SIG-M5 treated with dmso at 0.1 percent for 504 hours (cell line): ENCODE results near the gene ATF6.

ENCODE experiments used
- DNase-seq: peaks from one replicate; lab custom pipeline; 2025; ENCODE audit not compliant: unreplicated experiment; lab: John Stamatoyannopoulos, UW

The ATF6 gene

GRCh38 chr1:161956097-161956496 is 190.0 kb downstream of the ATF6 start:
- no peak for DNase-seq

DNA sequence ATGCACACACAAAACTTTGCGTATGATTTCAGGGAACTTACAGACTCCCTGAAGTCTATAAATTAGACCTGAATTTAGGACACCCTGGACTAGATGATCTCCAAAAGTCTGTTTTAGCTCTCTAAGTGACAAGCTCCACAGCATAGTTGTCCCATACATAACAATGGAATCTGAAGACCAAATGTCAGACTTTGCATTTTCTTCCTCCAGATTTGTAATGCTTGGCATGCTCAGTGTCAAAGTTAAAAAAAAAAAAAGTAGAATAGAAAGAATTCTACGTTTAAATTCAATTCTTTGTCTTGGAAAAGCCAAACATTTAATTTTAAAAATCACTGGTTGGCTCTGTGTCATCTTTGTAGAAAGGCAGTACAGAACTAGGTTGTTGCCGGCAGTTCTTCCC is 190.8 kb downstream of the ATF6 start:
- no peak for DNase-seq

DNA sequence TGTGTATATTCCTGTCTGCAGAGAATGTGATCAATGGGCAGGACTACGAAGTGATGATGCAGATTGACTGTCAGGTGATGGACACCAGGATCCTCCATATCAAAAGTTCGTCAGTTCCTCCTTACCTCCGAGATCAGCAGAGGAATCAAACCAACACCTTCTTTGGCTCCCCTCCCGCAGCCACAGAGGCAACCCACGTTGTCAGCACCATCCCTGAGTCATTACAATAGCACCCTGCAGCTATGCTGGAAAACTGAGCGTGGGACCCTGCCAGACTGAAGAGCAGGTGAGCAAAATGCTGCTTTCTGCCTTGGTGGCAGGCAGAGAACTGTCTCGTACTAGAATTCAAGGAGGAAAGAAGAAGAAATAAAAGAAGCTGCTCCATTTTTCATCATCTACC is 192.3 kb downstream of the ATF6 start:
- no peak for DNase-seq

GRCh38 chr1:161962091-161962887 is 196.2 kb downstream of the ATF6 start:
- no peak for DNase-seq

DNA sequence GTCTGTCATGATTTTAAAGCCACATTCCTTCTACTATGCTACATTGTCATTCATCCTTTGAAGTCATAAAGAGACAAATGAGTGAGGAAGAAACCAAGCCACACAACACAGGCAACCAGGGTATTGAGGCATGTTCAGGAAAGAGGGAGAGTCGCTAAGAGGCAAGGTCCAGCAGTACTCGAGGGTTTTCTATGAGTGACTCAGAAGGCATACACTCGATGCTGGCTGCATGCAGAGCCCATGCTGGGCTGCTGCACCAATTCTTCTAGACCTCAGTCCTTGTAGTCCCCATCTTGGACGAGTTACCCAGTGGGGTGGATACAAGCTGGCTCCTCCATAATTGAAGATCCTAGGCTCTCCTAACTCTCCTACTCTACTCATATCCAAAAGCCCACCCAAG is 199.9 kb downstream of the ATF6 start:
- DNase-seq = no peak

DNA sequence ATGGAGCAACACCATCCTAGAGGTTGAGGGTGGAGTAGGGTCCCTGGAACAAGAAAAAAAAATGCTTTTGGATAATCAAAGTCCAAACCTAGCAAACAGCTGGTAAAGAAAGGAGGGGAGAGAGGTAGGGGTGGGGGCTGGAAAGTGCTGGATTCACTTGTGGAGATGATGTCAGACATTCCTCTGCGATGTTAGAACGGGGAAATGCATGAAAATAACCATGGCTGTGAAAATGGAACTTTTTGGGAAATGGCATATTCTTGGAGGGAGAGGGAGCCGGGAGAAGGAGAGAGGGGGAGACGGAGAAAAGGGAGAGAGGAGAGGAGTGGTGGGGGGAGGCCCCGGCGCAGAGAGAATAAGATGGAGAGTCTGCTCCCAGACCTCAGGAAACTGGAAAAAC is 203.9 kb downstream of the ATF6 start:
- no peak for DNase-seq

DNA sequence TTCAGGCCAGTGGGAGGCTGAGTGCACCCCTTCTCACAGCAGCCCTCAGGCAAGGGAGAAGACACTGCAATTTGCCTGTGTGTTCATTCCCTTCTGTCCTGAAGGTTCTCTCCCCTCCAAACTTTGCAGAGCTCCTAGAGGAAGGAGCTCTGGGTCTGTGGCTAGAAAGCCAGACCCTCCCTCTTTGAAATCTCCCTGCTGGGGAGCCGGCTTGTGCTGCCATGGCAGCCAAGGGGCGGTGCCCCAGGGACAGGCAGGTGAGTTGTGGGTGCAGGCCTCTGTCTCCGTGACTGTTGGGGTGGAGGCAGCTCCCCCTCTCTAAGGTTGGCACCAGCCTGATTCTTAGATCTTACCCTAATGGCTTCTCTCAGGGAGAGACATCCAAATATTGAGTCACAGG is 204.5 kb downstream of the ATF6 start:
- DNase-seq = no peak

- no peak for DNase-seq
These were observed 206.7 kb downstream of the ATF6 start for GRCh38 chr1:161972828-161973227.

DNA sequence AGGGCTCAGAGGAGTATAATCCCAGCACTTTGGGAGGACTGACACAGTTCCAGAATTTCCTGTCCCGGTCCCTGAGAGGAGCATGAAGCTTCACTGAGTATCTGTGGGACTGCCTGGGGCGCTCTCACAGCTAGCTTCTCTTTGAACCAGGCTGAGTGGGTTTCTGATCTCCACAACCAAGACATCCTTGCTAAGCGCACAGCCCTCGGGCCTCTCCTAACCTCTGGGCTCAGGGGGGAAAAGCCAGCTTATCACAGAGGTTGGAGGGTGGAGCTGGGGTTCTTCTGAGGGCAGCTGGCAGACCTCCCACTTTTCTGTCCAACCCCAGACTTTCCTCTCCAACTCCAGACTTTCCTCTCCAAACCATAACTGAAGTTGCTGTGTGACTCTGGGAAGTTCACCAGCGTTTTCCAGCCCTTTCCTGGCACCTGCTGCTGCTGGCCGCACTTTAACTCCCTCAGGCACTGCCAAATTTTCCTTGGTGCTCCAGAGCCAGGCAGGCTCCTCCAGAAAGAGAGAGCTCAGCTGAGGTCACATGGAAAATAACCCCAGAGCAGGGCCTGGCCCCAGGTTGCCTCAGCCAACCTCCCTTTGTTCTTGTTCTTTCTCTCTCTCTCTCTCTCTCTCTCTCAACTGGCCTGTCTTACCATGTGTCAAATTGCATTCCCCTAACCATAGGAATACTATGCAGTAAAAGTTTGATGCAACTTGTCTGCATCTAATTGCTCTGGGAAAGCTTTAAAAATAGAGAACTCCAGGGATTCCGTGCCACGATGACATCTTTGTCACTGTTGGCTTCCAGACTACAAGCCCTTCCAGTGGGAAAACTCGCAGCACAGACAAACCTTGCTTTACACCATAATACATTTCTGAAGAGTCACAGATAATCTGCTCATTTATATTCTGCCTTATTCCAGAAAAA is 208.1 kb downstream of the ATF6 start:
- DNase-seq = no peak

- DNase-seq = no peak
These were observed 212.1 kb downstream of the ATF6 start for GRCh38 chr1:161978011-161978790.

DNA sequence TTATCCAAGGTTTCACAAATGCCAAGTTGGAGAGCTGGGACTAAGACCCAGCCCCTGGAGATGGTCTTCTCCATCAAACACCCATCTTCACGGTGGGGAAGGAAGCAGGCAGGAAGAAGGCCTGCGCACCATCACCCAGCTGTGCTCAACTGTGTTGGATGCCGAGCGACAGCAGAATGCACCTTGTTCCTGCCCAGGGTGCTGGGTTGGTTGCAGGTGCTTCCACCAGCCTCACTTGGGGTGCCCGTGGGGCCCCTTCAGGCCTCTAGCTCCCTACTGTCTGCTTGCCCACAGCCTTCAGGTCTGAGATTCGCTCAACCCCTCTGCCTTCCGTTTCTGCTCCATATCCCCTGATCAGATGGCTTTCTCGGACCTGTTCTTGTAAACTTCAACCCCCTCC is 215.0 kb downstream of the ATF6 start:
- no peak for DNase-seq

DNA sequence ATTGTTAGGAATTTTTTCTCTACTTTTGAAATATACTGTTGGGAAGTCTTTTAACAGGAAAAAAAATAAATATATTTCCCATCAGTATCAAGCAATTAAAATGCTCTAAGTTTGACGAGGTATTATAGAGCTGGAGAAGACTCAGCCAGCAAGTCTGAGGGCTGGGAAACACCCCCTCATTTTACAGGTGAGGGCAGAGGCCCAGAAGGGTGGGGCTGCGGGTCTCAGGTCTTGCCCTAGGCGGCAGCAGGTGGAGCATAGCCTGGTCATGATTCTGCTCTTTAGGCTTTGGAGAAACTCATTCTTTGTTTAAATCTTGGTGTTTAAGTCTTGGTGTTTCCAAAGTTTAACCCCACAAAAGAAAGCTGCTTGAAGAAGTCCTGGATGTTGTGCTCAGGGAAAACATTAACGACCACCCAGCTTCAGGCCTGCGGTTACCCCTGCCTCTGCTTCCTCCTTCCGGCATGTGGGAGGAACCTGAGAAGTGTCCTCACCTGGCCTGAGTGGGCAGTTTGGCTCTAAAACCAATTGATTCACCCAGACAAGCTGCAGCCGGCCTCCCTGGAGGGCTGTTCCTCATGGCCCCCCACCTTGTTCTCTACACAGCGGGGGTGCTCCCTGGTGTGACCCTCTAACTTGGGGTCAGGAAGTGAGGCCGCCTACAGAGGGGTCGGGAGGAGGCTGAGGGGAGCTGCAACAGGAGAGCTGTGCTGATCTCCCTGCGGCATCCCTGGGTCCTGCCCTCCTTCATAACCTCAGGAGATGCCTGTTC is 215.8 kb downstream of the ATF6 start:
- no peak for DNase-seq

DNA sequence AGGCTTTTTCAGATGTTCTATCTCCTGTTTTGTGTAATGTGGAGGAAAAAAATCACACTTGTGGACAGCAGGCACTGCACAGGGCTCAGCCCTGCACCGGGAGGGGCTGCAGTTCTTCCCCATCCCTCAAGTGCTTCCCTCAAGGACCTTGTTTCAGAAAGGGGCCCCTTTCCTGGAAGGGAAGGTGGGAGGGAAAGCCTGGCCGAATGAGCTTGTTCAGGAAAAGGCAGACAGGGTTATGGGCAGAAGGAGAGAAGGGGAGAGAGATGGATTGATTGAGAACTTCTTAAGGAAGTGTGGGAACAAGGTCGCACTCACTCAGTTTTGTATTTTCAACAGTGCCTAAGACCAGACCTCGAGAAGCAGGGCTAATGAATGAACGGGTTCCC is 216.4 kb downstream of the ATF6 start:
- no peak for DNase-seq

DNA sequence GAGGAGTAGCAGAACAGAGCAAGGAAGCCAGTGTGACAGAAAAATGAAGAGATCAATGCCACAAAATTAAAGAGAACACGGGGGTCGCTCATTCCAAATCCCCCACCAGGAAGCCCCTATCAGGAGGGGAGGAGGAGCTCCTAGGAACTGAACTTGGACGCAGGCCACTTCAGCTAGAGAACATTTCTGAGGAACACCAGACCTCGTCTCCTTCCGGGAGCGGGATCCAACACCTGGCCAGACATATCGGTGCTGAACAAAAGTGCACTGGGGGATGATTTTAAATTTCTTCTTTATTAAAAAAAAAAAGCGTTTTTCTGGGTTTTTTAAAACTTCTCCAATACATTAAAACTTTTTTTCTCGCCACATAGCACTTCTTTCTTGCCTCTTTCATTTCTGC is 216.8 kb downstream of the ATF6 start:
- DNase-seq = no peak

DNA sequence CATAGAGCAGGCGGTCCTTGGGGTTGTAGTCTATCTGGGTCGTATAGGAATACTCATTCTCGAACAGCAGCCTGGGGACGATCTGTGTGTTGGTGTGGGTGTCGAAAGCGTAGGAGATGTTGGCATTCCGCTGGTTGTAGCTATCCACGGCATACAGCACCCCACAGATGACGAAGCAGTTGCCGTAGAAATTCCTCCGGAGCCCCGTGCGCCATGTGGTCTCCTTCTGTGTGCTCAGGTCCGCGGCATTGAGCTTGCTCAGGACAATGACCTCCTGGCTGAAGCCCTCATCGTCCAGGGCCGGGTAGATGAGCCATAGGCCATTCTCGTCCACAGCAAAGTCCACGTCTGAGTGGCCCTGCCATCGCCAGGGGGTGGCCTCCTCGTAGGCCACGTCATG is 217.6 kb downstream of the ATF6 start:
- DNase-seq = no peak

- no peak for DNase-seq
These were observed 219.2 kb downstream of the ATF6 start for GRCh38 chr1:161985301-161985822.

GRCh38 chr1:161986328-161986727 is 220.2 kb downstream of the ATF6 start:
- no peak for DNase-seq

- no peak for DNase-seq
These were observed 221.2 kb downstream of the ATF6 start for GRCh38 chr1:161987303-161987702.

GRCh38 chr1:161987872-161988271 is 221.8 kb downstream of the ATF6 start:
- no peak for DNase-seq

DNA sequence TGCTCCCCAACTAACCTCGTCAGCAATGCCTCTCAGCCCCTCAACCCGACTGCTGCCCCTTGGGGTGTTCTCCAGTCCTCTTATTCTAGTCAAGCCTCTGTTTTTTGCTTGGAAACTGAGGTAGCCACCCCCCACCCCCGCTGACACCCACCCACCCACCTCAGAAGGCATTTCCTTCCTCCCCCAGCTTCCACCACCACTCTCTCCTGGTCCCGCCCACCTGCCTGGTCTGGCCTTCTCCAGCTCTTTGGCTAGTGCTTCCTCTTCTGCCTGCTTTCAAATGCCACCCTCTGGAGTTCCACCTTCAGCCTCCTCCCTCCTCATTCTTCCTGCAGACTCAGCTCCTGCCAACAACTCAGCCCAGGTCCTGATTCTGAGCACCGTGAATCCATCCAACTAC is 222.3 kb downstream of the ATF6 start:
- DNase-seq = no peak

- no peak for DNase-seq
These were observed 223.0 kb downstream of the ATF6 start for GRCh38 chr1:161989108-161989507.
